NCI-H146 (cell line): Measurements from ENCODE around the gene LMOD3.

Experiments
- DNase-seq: peaks from one replicate; lab custom pipeline; 2025; lab: John Stamatoyannopoulos, UW

Gene LMOD3

GRCh38 chr3:69122403-69122802 is at the start of gene LMOD3:
TSS of gene LMOD3 (minus strand) at chr3:69122595. CDS start at chr3:69122386, 209 bp downstream.
- no peak for DNase-seq

DNA sequence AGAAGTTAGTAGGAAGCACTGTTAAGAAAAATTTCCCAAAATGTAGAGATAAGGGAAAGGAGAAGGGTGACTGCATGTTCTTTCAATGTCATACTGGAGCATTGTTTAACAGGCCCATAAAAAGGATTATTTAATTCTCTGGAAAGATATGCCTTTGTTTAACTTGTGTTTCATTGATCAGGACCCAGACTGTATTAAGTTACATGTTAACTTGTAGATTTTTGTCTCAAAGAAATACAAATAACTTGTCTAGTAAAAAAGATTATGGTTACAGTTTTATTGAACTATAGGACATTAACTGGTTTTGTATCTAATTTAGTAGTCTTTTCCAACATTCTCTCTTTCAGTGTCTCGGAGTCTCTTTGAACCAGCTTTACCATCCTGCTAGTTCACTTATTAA is 49.7 kb upstream of the LMOD3 start:
- no peak for DNase-seq

DNA sequence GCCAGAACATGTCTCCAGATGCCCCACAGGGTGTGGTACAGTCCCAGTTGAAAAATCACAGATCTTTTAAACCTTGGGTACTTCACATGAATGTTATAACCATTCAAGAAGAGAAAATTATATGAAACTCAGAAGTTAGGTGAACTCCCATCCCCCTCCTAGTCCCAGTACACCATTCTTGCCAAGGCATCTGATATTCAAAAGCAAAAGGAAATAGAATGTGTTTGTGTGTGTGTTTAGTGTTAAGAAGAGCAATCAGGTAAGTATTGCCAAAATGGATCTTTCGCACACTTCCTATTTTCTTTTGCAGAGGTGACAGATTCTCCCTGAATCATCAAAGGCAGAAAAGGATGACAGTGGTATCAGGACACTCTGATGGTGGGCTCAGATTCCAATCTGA is 44.1 kb upstream of the LMOD3 start:
- no peak for DNase-seq

DNA sequence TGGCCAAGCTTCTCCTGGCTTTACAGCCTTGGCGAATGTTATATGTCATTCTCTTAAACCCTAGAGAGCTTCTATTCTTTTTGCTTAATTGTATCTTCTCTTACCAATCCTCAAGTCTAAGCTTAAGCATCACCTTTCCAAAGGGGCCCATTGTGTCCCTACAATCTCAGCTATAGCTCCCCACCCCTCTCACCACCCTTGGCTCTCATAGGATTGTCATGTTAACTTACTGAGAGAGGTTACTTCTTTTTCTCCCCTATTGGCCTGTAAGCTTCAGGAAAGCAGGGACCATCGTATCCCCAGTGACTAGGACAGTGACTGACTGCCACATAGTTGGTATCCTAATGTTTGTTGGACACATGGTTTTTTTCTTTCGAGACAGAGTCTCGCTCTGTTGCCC is 43.3 kb upstream of the LMOD3 start:
- DNase-seq: no peak

DNA sequence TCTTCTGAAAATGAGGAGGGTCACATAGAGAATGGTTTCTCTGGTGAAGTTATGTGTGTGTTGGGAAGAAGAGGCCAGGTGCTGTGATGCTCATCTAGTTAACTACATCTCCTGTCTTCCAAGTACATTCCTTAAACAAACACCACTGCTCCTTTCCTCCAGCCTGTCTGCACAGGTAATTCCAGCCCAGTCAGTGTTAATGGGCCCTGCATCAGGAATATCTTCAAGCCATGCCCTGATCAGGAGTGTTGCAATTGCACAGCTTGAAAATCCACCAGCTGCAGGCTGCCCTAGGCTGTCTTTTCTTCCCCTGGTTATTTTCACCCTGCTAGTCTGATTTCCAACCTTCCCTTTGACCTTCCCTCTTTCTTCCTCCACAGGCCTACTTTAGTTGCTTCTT is 41.9 kb upstream of the LMOD3 start:
- DNase-seq: no peak

DNA sequence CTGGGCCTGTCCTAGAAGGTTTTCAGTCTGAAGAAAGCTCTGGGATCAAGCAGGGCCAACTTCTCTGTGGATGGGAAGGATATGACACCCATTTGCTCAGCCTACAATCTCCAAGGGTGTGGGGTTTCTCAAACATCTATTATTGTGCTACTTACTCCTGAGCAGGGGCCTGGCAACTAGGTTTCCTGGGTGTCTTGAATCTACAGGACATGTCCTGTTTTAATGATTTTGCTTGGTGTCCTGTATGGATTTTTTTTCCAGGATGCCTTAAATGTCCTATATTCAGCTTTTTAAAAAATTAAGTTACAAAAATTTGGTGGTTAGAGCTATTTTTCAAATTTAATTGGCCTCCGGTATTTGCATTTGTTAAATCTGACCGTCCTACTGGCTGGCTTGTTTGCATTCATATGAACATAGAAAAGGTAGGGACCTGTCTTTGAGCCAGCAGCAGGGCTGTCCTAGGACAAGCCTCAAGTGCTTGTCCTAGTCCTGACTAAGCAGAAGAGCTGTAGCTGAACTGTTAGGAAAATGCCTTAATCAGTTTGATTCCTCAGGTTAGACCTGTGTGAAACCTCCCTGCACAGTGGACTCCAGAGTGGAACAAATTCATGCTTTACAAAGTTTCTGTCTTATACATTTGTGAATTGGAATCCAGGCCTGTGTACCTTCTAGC is 40.0 kb upstream of the LMOD3 start:
- DNase-seq: no peak

DNA sequence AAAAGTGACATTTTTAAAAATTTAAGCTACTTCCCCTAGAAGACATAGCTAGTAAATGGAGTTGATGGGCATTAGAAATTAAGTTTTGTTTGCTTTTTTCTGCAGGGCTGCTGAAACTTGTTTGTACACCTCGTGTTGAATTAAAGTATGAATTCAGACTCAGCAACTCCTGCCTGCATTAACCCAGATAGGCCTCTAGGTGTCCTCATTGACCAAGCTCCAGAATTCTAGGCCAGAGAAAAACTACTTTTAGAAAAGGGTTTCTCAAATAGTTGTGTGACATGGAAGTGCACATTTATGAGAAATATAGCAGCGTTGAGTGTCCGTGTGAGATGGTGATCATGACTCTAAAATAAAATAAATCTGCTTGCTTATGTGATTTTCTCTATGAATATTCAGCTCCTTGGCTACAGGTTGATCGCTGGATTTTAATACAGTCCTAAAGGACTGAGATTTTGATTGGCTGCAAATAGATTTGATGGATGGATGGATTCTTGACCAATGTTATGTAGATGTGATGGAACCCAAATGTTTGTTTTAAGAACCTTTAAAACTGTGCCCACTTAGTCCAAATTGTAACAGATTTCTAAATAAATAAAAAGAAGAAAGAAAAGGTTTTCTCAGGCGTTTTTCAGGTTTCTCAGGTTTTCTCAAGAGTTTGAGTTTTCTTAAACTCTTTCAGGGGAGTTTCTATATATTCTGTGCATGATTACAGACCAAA is 39.4 kb upstream of the LMOD3 start:
- peak; percentile 16 for DNase-seq

DNA sequence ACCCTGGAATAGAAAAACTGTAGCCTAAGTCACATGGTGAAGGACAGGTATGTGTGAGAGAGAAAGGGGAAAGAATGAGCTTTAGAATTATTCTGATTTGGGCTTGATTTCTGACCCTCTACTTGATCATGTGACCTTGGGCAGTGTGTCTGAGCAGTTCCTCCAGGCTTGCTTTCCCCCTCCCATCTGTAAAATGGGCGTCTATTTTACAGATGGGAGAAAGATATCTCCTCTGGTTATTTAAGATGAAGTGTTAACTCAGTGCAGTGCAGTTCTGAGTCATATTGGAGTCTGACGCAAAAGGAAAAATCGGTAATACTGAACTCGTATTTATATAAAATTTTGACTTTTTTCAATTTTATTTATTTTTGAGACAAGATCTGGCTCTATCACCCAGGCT is 38.1 kb upstream of the LMOD3 start:
- DNase-seq: no peak

DNA sequence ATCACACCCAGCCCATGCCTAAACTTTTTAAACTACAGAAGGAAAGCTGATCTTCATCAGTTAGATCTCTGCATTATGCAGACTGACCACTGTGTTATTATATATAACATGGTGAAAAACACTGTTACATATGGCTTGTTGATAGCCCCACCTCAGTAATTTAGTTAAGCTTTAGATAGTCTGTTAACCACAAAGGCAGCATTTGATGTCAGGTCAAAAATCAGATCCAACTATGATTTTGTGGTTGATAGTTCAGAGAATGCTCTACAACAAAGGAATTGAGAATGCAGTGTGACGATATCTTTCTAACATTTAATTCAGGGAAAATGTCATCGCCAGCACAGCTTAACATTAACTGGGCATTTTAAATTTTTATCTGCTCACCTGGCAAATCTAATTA is 37.7 kb upstream of the LMOD3 start:
- no peak for DNase-seq

DNA sequence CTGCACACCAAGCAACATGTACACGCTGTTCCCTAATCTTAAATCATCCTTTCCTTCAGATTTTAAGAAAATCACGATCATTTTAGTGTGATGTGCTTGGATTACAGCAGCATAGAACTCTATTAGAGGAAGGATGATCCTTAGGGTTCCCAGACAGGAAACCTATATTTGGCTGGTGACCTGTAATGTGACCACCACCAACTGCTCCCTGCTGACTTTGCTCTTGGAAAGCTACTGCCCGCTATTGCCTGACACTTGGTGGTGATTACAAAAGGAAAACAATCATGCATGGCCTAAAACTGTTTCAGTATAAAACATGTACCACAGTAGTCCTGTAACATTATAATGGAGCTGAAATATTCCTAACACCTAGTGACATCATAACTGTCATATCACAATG is 27.2 kb upstream of the LMOD3 start:
- DNase-seq: no peak

DNA sequence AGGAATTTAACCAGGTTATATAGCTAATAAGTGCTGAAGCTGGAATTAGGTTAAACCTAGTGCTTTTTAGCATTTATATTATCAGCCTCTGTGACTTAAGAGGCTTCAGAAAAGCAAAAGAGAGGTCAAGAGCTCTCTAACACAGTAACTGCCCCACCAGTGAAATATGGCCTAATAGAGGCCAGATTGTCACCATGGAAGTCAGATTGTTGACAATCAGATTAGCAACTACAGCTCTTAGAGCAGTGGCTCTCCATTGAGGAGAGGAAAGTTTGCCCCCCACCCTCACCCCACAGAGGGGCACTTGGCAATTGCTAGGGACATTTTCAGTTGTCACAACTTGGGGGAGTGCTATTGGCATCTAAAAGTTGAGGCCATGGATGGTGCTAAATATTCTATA is 23.3 kb upstream of the LMOD3 start:
- no peak for DNase-seq

GRCh38 chr3:69144631-69145245 is 22.3 kb upstream of the LMOD3 start:
- peak; percentile 84 for DNase-seq

DNA sequence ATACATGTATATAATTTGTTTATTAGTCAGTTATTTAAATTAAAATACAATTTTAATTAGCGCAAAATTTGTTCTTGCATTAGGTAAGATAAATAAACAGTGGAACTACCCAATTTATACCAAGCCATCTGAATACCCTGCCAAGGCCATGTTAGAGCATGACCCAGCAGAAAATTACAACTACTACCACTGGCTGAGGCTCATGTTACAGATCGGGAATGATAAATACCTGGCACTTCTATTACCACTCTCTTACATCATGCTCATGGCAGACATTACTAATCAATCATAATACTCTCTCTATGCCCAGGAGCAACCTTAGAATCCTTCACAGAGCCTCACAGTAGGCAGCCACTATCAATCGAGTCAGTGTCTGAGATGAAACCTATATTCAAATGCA is 21.2 kb upstream of the LMOD3 start:
- peak; percentile 45 for DNase-seq

GRCh38 chr3:69142797-69143454 is 20.5 kb upstream of the LMOD3 start:
- DNase-seq: no peak

DNA sequence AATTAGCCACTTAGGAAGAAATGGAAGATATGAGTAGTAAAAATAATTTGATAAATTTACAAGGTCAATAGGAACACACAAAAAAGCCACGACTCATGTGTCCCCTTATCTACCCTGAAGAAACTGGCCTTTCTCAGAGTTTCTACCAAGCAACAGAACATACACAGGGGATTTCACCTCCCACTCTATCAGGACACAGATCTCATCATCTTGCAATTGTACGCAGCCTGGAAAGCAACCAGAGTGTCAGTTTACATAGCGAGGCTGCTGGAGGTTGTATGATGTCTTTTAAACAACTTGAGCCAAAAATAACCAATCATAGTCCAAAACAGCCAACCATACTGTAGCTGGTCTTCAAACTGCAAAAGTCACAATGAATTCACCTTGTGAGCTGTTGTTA is 19.7 kb upstream of the LMOD3 start:
- no peak for DNase-seq

- DNase-seq: no peak
Measured at GRCh38 chr3:69141313-69141712, 18.9 kb upstream of the LMOD3 start.

DNA sequence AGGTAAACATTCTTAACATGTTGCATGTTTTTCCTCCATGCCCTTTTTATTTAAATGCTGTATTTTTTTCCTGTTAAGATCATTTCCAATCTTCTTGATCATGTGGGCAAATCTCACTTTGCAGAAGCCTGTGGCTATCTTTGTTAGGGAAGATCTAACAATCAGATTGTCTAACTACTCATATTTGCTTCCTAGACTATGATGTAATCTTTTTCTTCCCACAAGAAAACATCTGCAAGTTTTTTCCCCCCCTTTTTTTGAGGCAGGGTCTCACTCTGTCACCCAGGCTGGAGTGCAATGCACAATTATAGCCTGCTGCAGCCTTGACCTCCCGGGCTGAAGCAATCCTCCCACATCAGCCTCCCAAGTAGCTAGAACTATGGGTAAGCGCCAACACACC is 15.0 kb upstream of the LMOD3 start:
- DNase-seq: no peak

GRCh38 chr3:69137005-69137404 is 14.6 kb upstream of the LMOD3 start:
- no peak for DNase-seq

DNA sequence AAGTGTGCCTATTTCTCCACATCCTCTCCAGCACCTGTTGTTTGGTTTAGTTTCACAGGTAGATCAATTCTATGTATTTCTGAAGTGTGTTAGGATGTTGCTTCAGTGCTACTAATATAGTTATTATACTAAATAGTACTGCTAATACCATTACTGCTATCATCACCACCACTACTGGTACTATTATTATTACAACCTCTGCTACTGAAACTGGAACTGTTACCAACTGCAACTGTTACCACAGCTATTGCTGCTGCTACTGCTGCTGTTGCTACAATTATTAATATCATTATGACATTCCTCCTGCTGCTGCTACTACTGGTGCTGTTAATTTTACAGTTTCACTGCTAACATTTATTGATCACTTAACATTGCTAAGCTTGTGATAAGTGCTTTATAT is 8.3 kb upstream of the LMOD3 start:
- DNase-seq: no peak

DNA sequence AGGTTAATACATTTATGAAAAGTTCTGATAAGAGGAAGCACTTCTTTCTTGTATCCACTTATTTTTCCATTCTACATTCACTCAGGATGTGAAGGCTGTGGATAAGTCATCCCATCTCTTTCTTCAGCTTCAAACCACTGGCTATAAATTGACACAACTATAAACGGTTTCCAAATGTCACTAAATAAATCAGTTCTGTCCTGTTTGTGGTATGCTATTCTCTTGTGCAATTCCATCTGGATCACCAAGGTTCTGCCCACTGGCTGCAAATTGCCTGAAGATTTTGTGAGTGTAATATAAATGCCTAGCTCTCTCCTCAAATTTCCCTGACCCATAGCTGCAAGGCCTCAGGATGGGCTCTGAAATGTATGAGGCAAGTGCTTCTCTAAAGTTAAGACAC is 7.1 kb upstream of the LMOD3 start:
- no peak for DNase-seq

DNA sequence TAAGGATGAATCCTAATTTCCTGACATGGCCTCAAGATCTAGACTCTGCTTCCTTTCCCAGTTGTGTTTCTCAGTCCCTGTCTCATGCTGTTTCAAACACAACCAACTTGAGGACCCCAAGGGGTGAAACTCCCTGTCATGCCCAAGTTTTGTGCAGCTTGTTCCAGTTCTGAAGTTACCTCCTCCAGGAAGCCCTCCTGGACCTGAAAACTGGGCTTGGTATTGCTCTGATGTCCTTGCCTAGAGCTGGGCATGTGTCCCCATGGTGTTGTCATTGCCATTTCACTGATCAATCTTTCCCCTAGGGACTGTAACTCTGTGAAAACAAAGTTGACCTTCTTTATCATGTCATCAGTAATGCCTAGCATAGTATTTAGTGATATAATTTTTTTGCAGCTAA is 6.1 kb upstream of the LMOD3 start:
- no peak for DNase-seq

- no peak for DNase-seq
Measured at GRCh38 chr3:69126999-69127398, 4.6 kb upstream of the LMOD3 start.

GRCh38 chr3:69126216-69126615 is 3.8 kb upstream of the LMOD3 start:
- no peak for DNase-seq
